GM21515 (cell line): ENCODE results near the gene ATP2A3.
"Not testable (repeated sequence)": the region's sequence is repeated elsewhere in the genome, so short reads cannot be mapped to it uniquely, and the experiment has no call there.

ENCODE experiments used
- ATAC-seq: cut with Tn5 transposase; IDR thresholded peaks from one replicate; pipeline ENCODE4 v1.9.1; 2021; ENCODE audit not compliant: unreplicated experiment

The ATP2A3 gene

DNA sequence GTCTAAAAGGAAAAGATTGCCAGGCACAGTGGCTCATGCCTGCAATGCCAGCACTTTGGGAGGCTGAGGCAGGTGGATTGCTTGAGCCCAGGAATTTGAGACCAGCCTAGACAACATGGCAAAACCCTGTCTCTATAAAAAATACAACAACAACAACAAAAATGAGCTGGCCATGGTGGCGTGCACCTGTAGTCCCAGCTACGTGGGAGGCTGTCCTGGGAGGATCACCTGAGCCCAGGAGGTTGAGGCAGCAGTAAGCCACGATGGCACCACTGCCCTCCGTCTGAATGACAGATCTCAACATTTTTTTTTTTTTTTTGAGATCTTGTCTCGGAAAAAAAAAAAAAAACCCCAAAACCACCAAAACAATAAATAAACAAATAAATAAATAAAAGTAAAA lies 28.1 kb upstream of the ATP2A3 start:
- no peak for ATAC-seq

DNA sequence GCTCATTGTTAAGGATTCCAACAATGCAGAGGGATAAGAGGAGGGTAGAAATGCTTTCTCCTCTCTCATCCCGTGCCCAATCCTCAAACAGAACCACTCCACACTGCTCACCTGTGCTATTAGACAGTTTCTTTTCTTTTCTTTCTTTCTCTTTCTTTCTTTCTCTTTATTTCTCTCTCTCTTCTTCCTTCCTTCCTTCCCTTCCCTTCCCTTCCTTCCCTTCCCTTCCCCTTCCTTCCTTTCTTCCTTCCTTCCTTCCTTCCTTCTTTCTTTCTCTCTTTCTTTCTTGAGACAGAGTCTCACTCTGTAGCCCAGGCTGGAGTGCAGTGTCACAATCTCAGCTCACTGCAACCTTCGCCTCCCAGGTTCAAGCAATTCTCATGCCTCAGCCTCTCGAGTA lies 27.5 kb upstream of the ATP2A3 start:
- ATAC-seq, result not testable (repeated sequence)

DNA sequence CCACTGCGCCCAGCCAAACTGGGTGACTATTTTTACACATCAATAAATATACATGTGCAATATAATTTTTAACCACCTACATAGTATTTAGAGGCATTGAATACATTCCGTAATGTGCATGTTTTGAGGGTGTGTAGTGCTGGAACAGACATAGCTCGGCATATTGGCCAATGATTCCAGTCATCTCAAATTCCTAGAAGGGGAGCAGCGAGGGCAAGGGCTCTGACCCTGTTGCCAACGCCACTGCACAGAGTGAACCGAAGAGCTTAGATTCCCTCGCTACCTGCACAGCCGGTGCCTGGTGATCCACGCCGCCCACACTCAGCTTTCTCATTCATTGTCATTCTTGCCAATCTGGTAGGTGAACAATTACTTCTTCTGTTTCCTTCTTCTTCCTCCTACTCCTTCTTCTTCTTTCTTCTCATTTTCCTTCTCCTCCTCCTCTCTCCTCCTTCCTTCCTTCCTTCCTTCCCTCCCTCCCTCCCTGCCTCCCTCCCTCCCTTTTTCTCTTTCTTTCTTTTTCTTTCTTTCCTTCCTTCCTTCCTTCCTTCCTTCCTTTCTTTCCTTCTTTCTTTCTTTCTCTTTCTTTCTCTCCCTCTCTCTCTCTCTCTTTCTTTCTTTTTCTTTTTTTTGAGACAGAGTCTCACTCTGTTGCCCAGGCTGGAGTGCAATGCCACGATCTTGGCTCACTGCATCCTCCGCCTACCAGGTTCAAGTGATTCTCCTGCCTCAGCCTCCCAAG lies 26.3 kb upstream of the ATP2A3 start:
- ATAC-seq, result no peak

DNA sequence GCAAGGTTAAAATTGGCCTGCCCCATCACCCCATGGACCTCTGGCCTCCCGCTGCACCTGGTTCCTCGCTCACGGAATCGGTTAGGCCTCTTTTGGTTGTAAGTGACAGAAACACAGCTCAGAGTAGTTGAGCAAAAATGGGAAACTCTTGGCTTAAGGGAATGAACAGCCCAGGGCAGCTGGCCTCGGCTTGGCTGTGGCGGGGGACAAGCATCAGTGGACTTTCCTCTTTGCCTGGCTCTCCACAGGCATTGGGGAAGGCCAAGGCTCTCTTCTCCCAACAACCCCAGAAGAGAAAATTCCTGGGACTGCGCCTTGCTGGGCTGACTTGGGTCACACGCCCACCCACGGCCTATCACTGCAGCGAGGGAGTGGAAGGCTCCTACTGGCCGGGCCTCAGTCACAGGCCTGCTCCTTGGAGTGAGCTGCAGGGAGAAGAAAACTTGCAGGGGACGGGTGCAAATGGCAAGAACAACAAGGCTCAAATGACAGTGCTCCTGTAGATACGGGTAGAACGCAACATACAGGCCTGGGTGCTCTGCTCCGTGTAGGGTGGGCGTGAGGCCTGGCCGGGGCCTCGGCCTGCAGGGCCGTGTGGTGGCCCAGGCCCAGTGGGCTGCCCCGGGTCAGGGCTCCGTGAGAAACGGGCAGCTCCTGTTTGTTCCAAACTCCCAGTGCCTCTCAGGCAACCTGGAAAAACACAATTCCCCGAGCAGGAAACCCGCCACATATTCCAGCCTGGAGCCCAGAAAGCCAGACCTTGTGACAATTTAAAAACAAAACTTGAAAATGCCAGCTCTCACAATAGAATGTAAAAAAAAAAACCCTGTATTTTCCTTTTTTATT lies 25.0 kb upstream of the ATP2A3 start:
- no peak for ATAC-seq

DNA sequence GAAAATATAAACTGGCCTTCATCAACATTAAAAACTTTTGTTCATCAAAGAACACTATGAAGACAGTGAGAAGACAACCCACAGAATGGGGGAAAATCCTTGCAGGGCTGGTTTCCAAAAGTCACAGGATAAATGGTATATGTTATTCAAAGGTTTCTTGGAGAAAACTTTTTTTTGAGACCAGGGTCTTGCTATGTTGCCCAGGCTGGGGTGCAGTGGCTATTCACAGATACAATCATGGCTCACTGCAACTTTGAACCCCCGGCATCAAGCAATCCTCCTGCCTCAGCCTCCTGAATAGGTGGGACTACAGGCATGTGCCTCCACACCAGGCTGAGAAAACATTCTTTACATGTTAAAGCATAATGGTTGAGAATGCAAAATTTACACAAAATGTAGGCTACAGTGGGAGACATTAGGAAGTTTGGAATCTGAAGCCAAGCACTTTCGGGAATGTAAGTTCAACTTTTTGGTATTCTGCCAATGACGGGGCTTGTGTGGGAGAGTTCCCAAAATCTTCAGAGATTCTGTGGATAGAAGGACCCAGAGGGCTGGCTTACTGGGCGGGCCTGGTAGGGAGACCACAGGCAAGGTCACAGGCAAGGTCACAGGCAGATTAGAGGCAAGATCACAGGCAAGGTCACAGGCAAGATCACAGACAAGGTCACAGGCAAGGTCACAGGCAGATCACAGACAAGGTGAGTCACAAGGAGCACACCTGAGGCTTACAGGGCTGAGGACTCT lies 24.2 kb upstream of the ATP2A3 start:
- no peak for ATAC-seq

DNA sequence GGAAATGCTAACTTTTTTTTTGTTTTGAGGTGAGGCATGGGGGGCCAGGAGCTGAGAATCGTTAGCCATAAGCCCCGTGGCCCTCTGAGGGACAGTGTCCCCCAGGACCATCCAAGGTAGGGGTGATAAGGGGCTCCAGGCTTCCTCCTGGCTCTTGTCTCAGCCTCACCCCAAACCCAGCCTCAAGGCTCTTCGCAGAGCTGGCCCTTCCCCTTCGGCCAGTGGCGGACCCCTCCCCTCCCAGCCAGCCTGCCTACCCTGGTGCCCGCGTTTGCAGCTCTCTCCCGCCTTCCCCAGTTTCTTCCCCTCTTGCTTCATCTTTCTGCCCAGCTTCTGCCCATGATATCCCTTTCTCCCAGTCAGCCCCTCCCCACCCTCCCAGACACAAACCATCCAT lies 22.7 kb upstream of the ATP2A3 start:
- no peak for ATAC-seq

- ATAC-seq, result no peak
These were observed 22.2 kb upstream of the ATP2A3 start for GRCh38 chr17:3986270-3986938.

DNA sequence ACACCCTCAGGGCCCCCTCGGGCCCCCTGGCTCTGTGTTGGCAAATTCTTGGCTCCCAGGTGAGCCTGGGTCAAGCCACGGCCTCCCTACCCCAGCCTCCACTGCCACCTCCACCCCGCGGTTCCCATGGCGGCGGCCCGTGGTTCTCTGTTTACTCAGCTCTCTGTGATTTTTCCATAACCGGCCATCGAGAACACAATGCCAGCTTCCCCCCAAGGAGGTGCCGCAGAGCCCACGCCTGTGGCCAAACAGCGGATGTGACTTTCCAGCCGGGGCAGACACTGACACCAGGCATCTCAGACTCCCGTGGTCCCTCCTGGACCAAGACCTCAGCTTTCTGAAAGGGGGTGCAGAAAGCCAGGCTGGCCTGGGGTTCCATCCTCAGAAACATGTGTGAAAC lies 21.6 kb upstream of the ATP2A3 start:
- no peak for ATAC-seq

DNA sequence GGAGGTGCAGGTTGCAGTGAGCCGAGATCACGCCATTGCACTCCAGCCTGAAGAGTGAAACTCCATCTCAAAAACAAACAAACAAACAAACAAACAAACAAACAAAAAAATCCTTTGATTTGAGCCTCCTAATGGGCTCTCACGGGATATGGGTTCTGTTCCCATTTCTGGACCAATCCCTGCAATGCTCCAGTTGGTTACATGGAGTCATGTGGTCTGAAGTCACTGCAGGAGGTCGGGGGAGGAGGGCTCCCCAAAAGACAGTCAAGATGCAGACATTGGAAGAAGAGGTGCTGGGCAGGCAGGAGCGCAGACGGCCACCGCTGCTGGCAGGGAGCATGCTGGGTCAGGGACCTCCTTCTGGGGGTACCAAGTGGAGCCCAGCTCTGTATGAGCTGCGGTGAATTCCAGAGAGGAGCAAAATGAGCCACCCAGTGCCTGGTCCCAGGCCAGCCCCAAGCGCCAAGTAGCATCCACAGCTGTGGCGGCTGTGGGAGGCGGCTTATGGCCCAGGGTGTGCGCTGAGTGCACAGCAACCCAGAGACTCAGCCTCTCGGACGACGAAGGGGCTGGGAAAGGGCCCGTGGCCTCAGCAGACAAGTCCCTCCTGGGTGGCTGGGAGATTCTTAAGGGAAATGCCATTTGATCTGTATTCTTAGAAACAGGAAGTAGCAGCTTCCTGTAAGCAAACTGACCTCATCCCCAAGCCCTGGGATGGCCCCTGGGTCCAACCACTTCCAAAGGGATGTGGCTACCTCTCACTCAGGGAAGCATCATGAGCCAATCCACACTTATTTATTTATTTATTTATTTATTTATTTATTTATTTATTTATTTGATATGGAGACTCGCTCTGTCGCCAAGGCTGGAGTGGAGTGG lies 19.6 kb upstream of the ATP2A3 start:
- ATAC-seq, result no peak

DNA sequence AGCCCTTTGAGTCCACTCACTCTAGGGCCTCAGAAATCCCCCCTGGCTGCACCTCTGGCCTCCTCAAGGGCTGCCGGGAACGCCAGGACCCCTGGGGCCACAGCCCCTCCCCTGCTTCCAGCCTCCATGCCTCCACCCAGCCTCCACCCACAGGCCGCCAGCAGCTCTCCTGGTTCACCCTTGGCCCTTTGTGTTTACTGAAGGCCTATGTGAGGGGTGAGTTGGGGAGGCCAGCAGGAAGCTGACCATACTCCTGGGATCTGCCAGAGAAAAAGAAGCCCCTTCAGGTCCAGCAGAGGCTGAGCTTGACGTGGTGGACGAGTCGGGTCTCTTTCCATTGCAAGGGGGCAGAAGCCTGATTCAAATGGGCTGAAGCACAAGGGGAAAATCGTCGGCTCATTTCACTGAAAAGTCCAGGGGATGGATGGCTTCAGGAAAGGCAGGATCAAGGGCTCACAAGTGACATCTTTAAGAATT lies 18.3 kb upstream of the ATP2A3 start:
- no peak for ATAC-seq

- no peak for ATAC-seq
These were observed 17.9 kb upstream of the ATP2A3 start for GRCh38 chr17:3982113-3982512.

- ATAC-seq, result no peak
These were observed 17.2 kb upstream of the ATP2A3 start for GRCh38 chr17:3981455-3981854.

GRCh38 chr17:3980381-3981014 lies 16.3 kb upstream of the ATP2A3 start:
- no peak for ATAC-seq

- no peak for ATAC-seq
These were observed 15.0 kb upstream of the ATP2A3 start for GRCh38 chr17:3979290-3979611.

- ATAC-seq, result no peak
These were observed 14.4 kb upstream of the ATP2A3 start for GRCh38 chr17:3978421-3979289.

DNA sequence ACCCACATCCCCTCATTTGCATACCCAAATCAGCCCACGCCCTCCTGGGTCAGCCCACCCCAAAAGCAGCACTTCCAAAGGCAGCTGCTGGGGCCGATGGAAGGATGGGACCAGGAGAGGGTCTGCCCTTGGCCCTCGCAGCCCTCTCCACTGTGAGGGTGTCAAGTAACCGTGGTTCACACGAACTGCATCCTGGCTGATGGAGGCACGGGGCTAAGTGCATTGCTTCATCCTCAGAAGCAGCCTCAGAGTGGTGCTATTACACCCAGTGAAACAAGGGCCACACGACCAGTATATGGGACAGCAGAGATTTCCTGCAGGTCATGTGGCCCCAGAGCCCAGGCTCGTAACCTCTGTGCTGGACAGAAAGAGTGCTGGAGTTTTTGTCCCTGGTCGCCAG lies 13.2 kb upstream of the ATP2A3 start:
- no peak for ATAC-seq

GRCh38 chr17:3976675-3977171 lies 12.5 kb upstream of the ATP2A3 start:
- no peak for ATAC-seq

DNA sequence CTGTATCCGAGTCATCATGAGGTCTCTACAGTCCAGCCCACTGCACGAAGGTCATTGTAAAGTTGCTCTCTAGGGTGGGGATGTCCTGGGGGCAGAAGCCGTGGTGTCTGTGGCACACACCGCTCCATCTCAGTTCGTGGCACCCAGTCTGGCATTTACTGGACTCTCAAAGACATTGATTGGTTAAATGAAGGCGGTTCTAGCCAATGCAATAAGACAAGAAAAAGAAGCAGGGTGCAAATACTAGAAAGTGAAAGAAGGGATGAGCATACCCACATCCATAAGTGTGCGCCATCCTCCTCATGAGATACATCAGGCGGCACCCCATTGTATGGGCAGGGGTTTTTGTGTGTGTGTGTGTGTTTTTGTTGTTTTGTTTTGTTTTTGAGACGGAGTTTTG lies 10.7 kb upstream of the ATP2A3 start:
- no peak for ATAC-seq
